OCI-LY1 (cell line): ENCODE results near the gene RUNX3.

ENCODE experiments used
- H2AFZ ChIP-seq: fragments of 200-600 bp; sonication (generic), shearing (Covaris generic); 2 replicates; pipeline ENCODE4 v1.6.0; 2014; ENCODE audit warnings: antibody characterized with exemption, mild to moderate bottlenecking, low read length
- H3F3A ChIP-seq: fragments of 200-600 bp; sonication (generic), shearing (Covaris generic); 2 replicates; pipeline ENCODE4 v1.6.0; 2014; ENCODE audit warnings: mild to moderate bottlenecking, antibody characterized with exemption, low read length, moderate library complexity; ENCODE audit not compliant: insufficient read depth
- H3K27ac ChIP-seq: fragments of 200-600 bp; sonication (generic); 2 replicates; pipeline ENCODE4 v1.5.1; 2014; ENCODE audit warnings: low read length, mixed run types, mild to moderate bottlenecking, low read depth; ENCODE audit not compliant: poor library complexity, severe bottlenecking
- H3K27me3 ChIP-seq: fragments of 200-600 bp; sonication (generic); 2 replicates; pipeline ENCODE4 v1.6.0; 2014; ENCODE audit warnings: antibody characterized with exemption, mild to moderate bottlenecking, low read length, moderate library complexity; ENCODE audit not compliant: insufficient read depth
- H3K36me3 ChIP-seq: fragments of 200-600 bp; sonication (generic); 2 replicates; pipeline ENCODE4 v1.6.1; 2014; ENCODE audit warnings: mild to moderate bottlenecking, antibody characterized with exemption, low read length, moderate library complexity, mixed read lengths; ENCODE audit not compliant: insufficient read depth
- H3K4me1 ChIP-seq: fragments of 200-600 bp; sonication (generic); 2 replicates; pipeline ENCODE4 v1.5.1; 2014; ENCODE audit warnings: mild to moderate bottlenecking, low read length, moderate library complexity; ENCODE audit not compliant: insufficient read depth, severe bottlenecking
- H3K4me2 ChIP-seq: fragments of 200-600 bp; sonication (generic), shearing (Covaris generic); 2 replicates; pipeline ENCODE4 v1.6.1; 2014; ENCODE audit warnings: low read length
- H3K4me3 ChIP-seq: fragments of 200-600 bp; sonication (generic); 2 replicates; pipeline ENCODE4 v1.5.1; 2014; ENCODE audit warnings: low read length, low read depth, mild to moderate bottlenecking, mixed read lengths; ENCODE audit not compliant: poor library complexity, severe bottlenecking
- H3K79me2 ChIP-seq: fragments of 200-600 bp; shearing (Covaris generic); 2 replicates; pipeline ENCODE4 v1.6.1; 2016; ENCODE audit warnings: mixed run types, low read length, mixed read lengths; ENCODE audit not compliant: insufficient read depth
- H3K9ac ChIP-seq: fragments of 200-600 bp; sonication (generic), shearing (Covaris generic); 2 replicates; pipeline ENCODE4 v1.6.1; 2014; ENCODE audit warnings: mild to moderate bottlenecking, low read length, mixed read lengths
- H3K9me2 ChIP-seq: fragments of 200-600 bp; sonication (generic), shearing (Covaris generic); 2 replicates; pipeline ENCODE4 v1.6.1; 2014; ENCODE audit warnings: low read depth, mild to moderate bottlenecking, low read length, mixed read lengths
- H3K9me3 ChIP-seq: fragments of 200-600 bp; shearing (Covaris generic); 2 replicates; pipeline ENCODE4 v1.6.1; 2014; ENCODE audit warnings: low read length, mixed read lengths
- H4K20me1 ChIP-seq: fragments of 200-600 bp; sonication (generic), shearing (Covaris generic); 2 replicates; pipeline ENCODE4 v1.6.0; 2016; ENCODE audit warnings: mild to moderate bottlenecking, low read length; ENCODE audit not compliant: insufficient read depth
- EZH2 ChIP-seq: fragments of 200-600 bp; sonication (generic), shearing (Covaris generic); IDR thresholded peaks from 2 replicates; pipeline ENCODE4 v1.8.0; 2017; ENCODE audit warnings: borderline replicate concordance, mixed run types, mild to moderate bottlenecking, antibody characterized with exemption, low read length, moderate library complexity, mixed read lengths
- TF ChIP-seq, protein P1 (sequence below): fragments of 200-600 bp; sonication (generic), shearing (Covaris generic); IDR thresholded peaks from 2 replicates; pipeline ENCODE4 v1.5.1; 2017; ENCODE audit warnings: mild to moderate bottlenecking, antibody characterized with exemption, low read length, moderate library complexity, mixed read lengths

RUNX3 gene

DNA sequence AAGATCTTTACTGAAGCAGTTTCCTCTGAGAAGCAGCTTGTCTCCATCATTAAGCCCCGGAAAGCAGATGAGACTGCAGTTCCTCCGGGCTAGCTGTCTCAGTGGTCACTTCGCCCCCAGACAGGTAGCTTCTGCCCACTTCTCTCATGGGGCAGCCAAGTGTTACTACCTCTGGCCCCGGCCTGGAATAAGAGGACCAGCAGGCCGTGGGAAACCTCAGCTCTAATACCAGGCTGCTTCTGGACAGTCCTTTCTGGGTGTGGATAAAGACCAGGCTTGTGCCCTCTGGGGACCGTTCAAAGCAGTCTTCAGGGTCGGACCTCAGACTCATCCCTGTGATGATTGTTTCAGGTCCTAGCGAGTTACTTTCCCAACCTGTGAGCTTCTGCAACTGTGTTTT lies 54.8 kb downstream of the RUNX3 start:
- Histone ChIP-seq H3K27ac (no peak overlapping the region), H3K79me2 (no peaks in the 10 kb centered on the region), H2AFZ (no peak overlapping the region), H3K27me3 (no peaks in the 10 kb centered on the region), H3K4me1 (no peaks in the 10 kb centered on the region), H3K4me3 (no peak overlapping the region), H3F3A (no peaks in the 10 kb centered on the region), H3K4me2 (no peak overlapping the region), H3K9me3 (no peaks in the 10 kb centered on the region), H3K36me3 (no peaks in the 10 kb centered on the region), H3K9me2 (no peaks in the 10 kb centered on the region), H3K9ac (no peak overlapping the region), H4K20me1 (no peaks in the 10 kb centered on the region)
- TF ChIP-seq, protein P1, sequence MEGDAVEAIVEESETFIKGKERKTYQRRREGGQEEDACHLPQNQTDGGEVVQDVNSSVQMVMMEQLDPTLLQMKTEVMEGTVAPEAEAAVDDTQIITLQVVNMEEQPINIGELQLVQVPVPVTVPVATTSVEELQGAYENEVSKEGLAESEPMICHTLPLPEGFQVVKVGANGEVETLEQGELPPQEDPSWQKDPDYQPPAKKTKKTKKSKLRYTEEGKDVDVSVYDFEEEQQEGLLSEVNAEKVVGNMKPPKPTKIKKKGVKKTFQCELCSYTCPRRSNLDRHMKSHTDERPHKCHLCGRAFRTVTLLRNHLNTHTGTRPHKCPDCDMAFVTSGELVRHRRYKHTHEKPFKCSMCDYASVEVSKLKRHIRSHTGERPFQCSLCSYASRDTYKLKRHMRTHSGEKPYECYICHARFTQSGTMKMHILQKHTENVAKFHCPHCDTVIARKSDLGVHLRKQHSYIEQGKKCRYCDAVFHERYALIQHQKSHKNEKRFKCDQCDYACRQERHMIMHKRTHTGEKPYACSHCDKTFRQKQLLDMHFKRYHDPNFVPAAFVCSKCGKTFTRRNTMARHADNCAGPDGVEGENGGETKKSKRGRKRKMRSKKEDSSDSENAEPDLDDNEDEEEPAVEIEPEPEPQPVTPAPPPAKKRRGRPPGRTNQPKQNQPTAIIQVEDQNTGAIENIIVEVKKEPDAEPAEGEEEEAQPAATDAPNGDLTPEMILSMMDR, result no peak
- TF ChIP-seq EZH2, result no peak

DNA sequence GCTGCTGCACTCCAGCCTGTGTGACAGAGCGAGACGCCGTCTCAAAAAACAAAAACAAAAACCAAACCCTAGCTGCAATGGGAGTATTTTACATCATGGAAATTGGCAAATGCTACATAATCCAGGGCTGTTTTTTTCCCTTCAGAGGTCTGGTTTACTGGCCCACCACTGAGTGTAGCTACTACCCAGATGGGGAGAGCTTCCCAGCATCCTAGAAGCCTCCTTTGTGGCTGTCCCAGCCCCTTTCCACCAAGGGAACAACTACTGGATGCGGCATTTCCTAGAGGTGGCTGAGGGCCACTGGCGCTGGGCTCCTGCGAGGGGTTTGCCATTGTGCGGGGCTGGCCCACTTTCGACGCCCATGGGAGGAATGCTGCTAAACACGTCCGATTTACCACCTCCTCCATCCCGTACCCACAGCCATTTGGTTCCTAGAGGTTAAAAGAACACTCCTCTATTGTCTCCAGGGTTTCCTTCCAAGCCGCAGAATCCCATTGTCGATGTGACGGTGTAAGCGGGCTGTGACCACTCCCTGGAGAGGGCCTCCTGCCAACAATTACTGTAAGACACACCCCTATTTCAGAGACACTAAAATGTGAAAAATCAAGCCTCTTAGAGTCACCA lies 55.4 kb downstream of the RUNX3 start:
- H4K20me1 ChIP-seq, result no peaks in the 10 kb centered on the region
- no peak overlapping the region for H3K4me2 ChIP-seq
- H3K4me1 ChIP-seq, result no peaks in the 10 kb centered on the region
- H2AFZ ChIP-seq, result no peak overlapping the region
- H3K79me2 ChIP-seq, result no peaks in the 10 kb centered on the region
- no peak overlapping the region for H3K27ac ChIP-seq
- no peaks in the 10 kb centered on the region for H3K9me3 ChIP-seq
- no peaks in the 10 kb centered on the region for H3K27me3 ChIP-seq
- H3K9me2 ChIP-seq, result no peaks in the 10 kb centered on the region
- no peaks in the 10 kb centered on the region for H3F3A ChIP-seq
- no peaks in the 10 kb centered on the region for H3K36me3 ChIP-seq
- no peak overlapping the region for H3K4me3 ChIP-seq
- no peak for TF ChIP-seq EZH2
- no peak overlapping the region for H3K9ac ChIP-seq

DNA sequence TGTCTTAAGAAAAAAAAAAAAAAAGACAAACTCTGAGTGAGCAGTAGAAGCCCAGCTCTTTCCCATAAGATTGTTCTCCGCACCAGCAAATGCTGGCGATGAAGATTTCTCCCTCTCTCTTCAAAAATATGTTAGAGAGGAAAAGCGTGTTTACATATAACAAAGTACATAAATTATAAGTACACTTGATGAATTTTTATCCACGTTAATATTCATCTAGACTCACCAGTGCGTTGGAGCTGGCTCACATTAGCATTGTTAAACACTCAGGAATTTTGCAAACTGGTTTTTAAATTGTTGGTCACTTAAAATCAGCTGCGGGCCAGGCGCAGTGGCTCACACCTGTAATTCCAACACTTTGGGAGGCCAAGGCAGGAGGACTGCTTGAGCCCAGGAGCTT lies 56.0 kb downstream of the RUNX3 start:
- H3K4me1 ChIP-seq, result no peaks in the 10 kb centered on the region
- peaks cover 2% of the 10 kb centered on the region; the same call in 1 of the 2 replicates for H3K27me3 ChIP-seq
- no peak overlapping the region for H3K27ac ChIP-seq
- no peak overlapping the region for H3K4me2 ChIP-seq
- no peaks in the 10 kb centered on the region for H3K36me3 ChIP-seq
- TF ChIP-seq EZH2, result no peak
- TF ChIP-seq, protein P1, result no peak
- H3K9me3 ChIP-seq, result no peaks in the 10 kb centered on the region
- no peaks in the 10 kb centered on the region for H4K20me1 ChIP-seq
- H3K9me2 ChIP-seq, result no peaks in the 10 kb centered on the region
- H3K79me2 ChIP-seq, result no peaks in the 10 kb centered on the region
- no peak overlapping the region for H2AFZ ChIP-seq
- H3K4me3 ChIP-seq, result no peak overlapping the region
- H3F3A ChIP-seq, result no peaks in the 10 kb centered on the region
- no peak overlapping the region for H3K9ac ChIP-seq

DNA sequence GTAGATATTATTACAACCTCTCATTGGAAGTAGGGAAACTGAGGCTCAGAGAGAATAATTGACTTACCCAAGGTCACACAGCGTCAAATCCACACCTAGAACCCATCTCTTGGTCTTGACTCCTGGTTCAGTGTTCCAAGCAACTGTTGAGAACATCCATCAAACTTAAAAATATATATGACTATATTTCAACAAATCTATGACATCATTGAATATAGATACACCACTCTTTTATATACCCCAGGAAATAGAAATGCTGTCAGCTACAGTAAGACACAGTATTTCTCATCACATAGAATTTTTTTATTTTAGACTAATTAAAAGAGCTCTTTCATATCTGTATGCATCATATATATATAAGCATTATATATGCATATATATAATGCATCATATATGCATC lies 56.9 kb downstream of the RUNX3 start:
- Histone ChIP-seq H3K27me3 (peaks cover 3% of the 10 kb centered on the region; the same call in 1 of the 2 replicates), H3K4me3 (no peak overlapping the region), H3K4me1 (no peaks in the 10 kb centered on the region), H3K9ac (no peak overlapping the region), H3F3A (no peaks in the 10 kb centered on the region), H3K27ac (no peak overlapping the region), H3K9me3 (no peaks in the 10 kb centered on the region), H3K9me2 (no peaks in the 10 kb centered on the region), H3K36me3 (no peaks in the 10 kb centered on the region), H3K79me2 (no peaks in the 10 kb centered on the region), H4K20me1 (no peaks in the 10 kb centered on the region), H2AFZ (no peak overlapping the region), H3K4me2 (no peak overlapping the region)
- TF ChIP-seq, protein P1, result no peak
- TF ChIP-seq EZH2, result no peak
